Activated CD4-positive, alpha-beta T cell treated with anti-CD3 and anti-CD28 coated beads for 36 hours (primary cell): Measurements from ENCODE around the gene SNRK. TPM values are rescaled to one million over a fixed set of nuclear protein-coding genes. Genes with fewer than 3 reads are reported as not detected.

Experiments used
- ATAC-seq: fragments of 200-7000 bp; cut with Tn5 transposase; one replicate; pipeline ENCODE4 v1.10.0; 2021; ENCODE audit warnings: mild to moderate bottlenecking, moderate library complexity
- CTCF ChIA-PET: fragments of 350-600 bp; sonication (Branson Sonifier 250); formaldehyde crosslinking; loops from one replicate; lab custom pipeline; 2021; ENCODE audit warnings: antibody characterized with exemption; lab: Charles Lee
- POLR2A ChIA-PET: fragments of 350-600 bp; sonication (Branson Sonifier 250); formaldehyde crosslinking; loops from one replicate; lab custom pipeline; 2021; ENCODE audit warnings: antibody characterized with exemption, inconsistent platforms; lab: Charles Lee
- DNase-seq: peaks from one replicate; pipeline ENCODE4 v3.0.0-alpha.2; 2020
- H3K27ac Mint-ChIP-seq: one replicate; pipeline ENCODE4 v1.8.0; 2021; ENCODE audit warnings: mixed read lengths
- H3K27me3 Mint-ChIP-seq: one replicate; pipeline ENCODE4 v1.8.0; 2021; ENCODE audit warnings: mixed read lengths
- H3K36me3 Mint-ChIP-seq: one replicate; pipeline ENCODE4 v1.8.0; 2021; ENCODE audit warnings: low read depth, mixed read lengths
- H3K4me1 Mint-ChIP-seq: one replicate; pipeline ENCODE4 v1.8.0; 2021; ENCODE audit warnings: mixed read lengths
- H3K4me3 Mint-ChIP-seq: one replicate; pipeline ENCODE4 v1.8.0; 2021; ENCODE audit warnings: mild to moderate bottlenecking, moderate library complexity, mixed read lengths
- H3K9me3 Mint-ChIP-seq: one replicate; pipeline ENCODE4 v1.8.0; 2021; ENCODE audit warnings: low read depth, mixed read lengths
- intact Hi-C, 2 experiments: fragments of 100-400 bp; cut with DNase I in 1 of 2; cut with micrococcal nuclease in 1 of 2; formaldehyde crosslinking; loops; one replicate each; pipeline versions ENCODE4 v1.14.2 to v1.15.1; 2022 to 2024; cut with DNase I, micrococcal nuclease
- total RNA-seq, 2 experiments: library from RNA; stranded (reverse); gene quantifications; one replicate each; pipeline ENCODE4 v1.2.3, GENCODE V29; 2021

The SNRK gene
- total RNA-seq, result 10 to 100 TPM; 19.5 to 22.9 TPM

DNA sequence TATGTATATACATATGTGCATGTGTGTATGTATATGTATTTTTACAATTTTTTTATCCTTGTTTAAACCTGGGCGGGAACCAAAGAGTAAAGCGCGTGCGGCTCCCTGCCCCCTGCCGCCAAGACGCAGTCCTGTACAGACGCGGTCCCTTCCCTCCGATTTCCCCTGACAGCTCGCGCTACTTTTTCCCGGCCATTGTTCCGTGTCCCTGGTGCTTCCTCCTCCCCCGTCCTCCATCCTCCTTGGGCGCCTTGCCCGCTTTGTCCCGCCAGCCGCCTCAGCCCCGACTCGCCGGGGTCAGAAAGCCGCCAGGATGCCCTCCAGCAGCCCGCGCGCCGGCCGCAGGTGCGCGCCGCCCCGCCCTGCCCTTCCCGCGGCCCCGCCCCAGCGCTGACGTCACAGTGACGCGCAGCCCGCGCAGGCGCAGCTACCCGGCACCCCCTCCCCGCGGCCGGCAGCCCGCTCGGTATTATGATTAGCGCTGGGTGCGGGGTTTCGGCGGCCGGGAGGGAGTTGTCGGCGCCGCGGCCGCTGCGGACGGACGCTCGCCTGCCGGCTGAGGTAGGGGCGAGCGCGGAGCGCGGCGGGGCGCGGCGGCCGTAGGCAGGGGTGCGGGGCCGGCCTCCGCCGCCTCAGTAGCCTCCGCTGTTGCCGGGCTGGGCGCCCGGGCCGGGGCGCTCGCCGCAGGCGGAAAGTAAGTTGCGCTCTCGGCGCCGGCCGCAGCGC is at the start of gene SNRK:
SNRK (plus strand) TSS at position 426 of the 726 bp plus-strand sequence. CDS start 16,664 bp downstream, outside the sequence.
- peak; percentile 95 for DNase-seq
- H3K4me3 Mint-ChIP-seq, result peak within 1 kb of the TSS; percentile 94
- peaks cover 39% of the 10 kb centered on the region for H3K4me1 Mint-ChIP-seq
- CTCF ChIA-PET, result interaction anchor here (0.5 to 1.4 kb wide), 6 partner anchors 9 to 214 kb away, joined by 3 to 5 read pairs (median 3); no protein-coding TSS in a partner anchor
- peak; percentile 77 for ATAC-seq
- POLR2A ChIA-PET, result no interaction called here
- peaks cover 7% of the 10 kb centered on the region for H3K36me3 Mint-ChIP-seq
- H3K27me3 Mint-ChIP-seq, result no peaks in the 10 kb centered on the region
- intact Hi-C loops, result loop anchor here (1.0 to 10.0 kb wide), 14 partner anchors 91 to 1324 kb away; partner anchors contain the start of genes POMGNT2 (in 2 of the 2), ABHD5 (in 1 of the 2), ACKR2 (in 1 of the 2) and ANO10 (in 1 of the 2)
- peak within 1 kb of the TSS; percentile 96 for H3K27ac Mint-ChIP-seq
- H3K9me3 Mint-ChIP-seq, result no peaks in the 10 kb centered on the region

GRCh38 chr3:43238801-43239200 is 47.5 kb upstream of the SNRK start:
- Mint-ChIP-seq H3K9me3 (no peaks in the 10 kb centered on the region), H3K27ac (no peak overlapping the region), H3K36me3 (no peaks in the 10 kb centered on the region), H3K27me3 (no peaks in the 10 kb centered on the region), H3K4me3 (no peak overlapping the region), H3K4me1 (peaks cover 28% of the 10 kb centered on the region)
- DNase-seq (no peak), ATAC-seq (no peak)
- intact Hi-C loops, result no loop called here
- ChIA-PET CTCF (interaction anchor here (0.7 to 1.0 kb wide), 2 partner anchors 59 to 141 kb away, joined by 3 read pairs; no protein-coding TSS in a partner anchor), POLR2A (no interaction called here)

- POLR2A ChIA-PET, result no interaction called here
- no peak for ATAC-seq
- Mint-ChIP-seq H3K36me3 (no peaks in the 10 kb centered on the region), H3K9me3 (no peaks in the 10 kb centered on the region), H3K27ac (no peak overlapping the region), H3K27me3 (no peaks in the 10 kb centered on the region), H3K4me1 (peaks cover 34% of the 10 kb centered on the region), H3K4me3 (no peak overlapping the region)
- DNase-seq, result no peak
- intact Hi-C loops, result loop anchor here in 1 of 2 experiments (5.0 kb wide), 1 partner anchor 263 kb away; no protein-coding TSS in a partner anchor
- CTCF ChIA-PET, result interaction anchor here (1.0 kb wide), 1 partner anchor 140 kb away, joined by 3 read pairs; no protein-coding TSS in a partner anchor
Measured at GRCh38 chr3:43239755-43240154, 46.6 kb upstream of the SNRK start.

GRCh38 chr3:43243590-43244587 is 42.5 kb upstream of the SNRK start:
- H3K36me3 Mint-ChIP-seq, result no peaks in the 10 kb centered on the region
- ChIA-PET POLR2A (interaction anchor here (0.7 kb wide), 1 partner anchor 142 kb away, joined by 3 read pairs; no protein-coding TSS in a partner anchor), CTCF (no interaction called here)
- intact Hi-C loops, result loop anchor here in 1 of 2 experiments (5.0 kb wide), 1 partner anchor 258 kb away; no protein-coding TSS in a partner anchor
- no peak overlapping the region for H3K27ac Mint-ChIP-seq
- no peaks in the 10 kb centered on the region for H3K9me3 Mint-ChIP-seq
- H3K27me3 Mint-ChIP-seq, result no peaks in the 10 kb centered on the region
- H3K4me1 Mint-ChIP-seq, result peaks cover 53% of the 10 kb centered on the region
- H3K4me3 Mint-ChIP-seq, result no peak overlapping the region
- DNase-seq, result peak; percentile 17
- peak; percentile 39 for ATAC-seq

- ChIA-PET CTCF (no interaction called here), POLR2A (no interaction called here)
- no peak overlapping the region for H3K27ac Mint-ChIP-seq
- DNase-seq, result no peak
- peaks cover 3% of the 10 kb centered on the region for H3K9me3 Mint-ChIP-seq
- no peak overlapping the region for H3K4me3 Mint-ChIP-seq
- ATAC-seq, result no peak
- H3K36me3 Mint-ChIP-seq, result no peaks in the 10 kb centered on the region
- H3K4me1 Mint-ChIP-seq, result peaks cover 50% of the 10 kb centered on the region
- intact Hi-C loops, result loop anchor here in 1 of 2 experiments (5.0 kb wide), 1 partner anchor 258 kb away; no protein-coding TSS in a partner anchor
- H3K27me3 Mint-ChIP-seq, result no peaks in the 10 kb centered on the region
Measured at GRCh38 chr3:43244694-43245093, 41.6 kb upstream of the SNRK start.

- Mint-ChIP-seq H3K4me1 (peaks cover 50% of the 10 kb centered on the region), H3K4me3 (no peak overlapping the region), H3K9me3 (peaks cover 3% of the 10 kb centered on the region), H3K27me3 (no peaks in the 10 kb centered on the region), H3K36me3 (no peaks in the 10 kb centered on the region), H3K27ac (peak overlapping the region; percentile 44)
- no peak for ATAC-seq
- intact Hi-C loops, result no loop called here
- CTCF ChIA-PET, result interaction anchor here (0.7 to 1.5 kb wide), 2 partner anchors 21 to 53 kb away, joined by 3 to 4 read pairs; no protein-coding TSS in a partner anchor
- no peak for DNase-seq
- POLR2A ChIA-PET, result no interaction called here
Measured at GRCh38 chr3:43246976-43247375, 39.4 kb upstream of the SNRK start.

DNA sequence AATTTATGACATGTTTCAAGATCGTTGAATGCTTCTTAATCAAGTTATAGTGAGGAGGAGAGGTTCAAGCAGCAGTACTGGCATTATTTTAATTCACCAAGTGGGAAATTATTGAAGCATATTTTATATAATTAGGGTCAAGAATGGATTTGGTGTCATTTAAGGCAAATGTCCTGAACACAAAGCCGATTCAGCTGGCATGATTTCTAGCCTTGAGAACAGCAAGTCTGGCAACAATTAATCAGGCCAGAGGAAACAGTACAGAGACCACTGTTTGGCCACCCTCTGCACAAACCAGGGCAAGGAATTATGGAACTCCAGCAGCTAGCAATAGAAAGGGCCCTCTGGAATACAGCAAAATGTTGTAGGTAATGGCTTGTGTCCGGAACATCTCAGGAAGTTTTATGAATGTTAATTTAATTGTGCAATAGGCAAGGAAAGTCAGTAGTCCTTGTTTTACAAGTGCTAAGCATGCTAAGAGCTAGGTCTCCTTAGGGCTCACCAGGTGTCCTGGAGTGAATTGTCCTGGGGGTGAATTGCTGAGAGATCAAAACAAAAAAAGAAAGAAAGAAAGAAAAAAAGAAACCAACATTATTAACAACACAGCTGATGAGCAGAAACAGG is 38.7 kb upstream of the SNRK start:
- Mint-ChIP-seq H3K27me3 (no peaks in the 10 kb centered on the region), H3K4me3 (no peak overlapping the region), H3K4me1 (peaks cover 50% of the 10 kb centered on the region), H3K27ac (no peak overlapping the region), H3K36me3 (no peaks in the 10 kb centered on the region), H3K9me3 (peaks cover 3% of the 10 kb centered on the region)
- DNase-seq, result no peak
- CTCF ChIA-PET, result interaction anchor here (0.7 to 1.5 kb wide), 2 partner anchors 21 to 52 kb away, joined by 3 to 4 read pairs; no protein-coding TSS in a partner anchor
- intact Hi-C loops, result no loop called here
- POLR2A ChIA-PET, result no interaction called here
- ATAC-seq, result no peak

DNA sequence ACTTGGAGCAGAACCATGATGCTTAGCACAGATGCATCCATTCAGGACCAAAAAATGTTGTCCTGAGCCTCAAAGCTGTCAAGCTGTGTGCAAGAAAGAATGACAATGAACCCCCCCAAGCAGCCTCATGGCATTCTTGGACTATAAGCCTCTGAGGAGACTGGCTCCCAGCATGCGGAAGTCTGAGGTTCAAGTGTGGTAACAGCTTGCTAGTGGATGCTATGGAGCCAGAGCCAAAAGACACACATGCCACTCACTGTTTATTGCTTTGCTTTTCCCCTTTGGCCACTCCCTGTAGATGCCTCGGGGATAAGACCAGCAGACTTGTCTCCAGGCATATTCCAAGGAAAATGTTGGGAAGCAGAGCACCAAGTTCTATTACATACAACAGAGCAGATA is 38.2 kb upstream of the SNRK start:
- no peaks in the 10 kb centered on the region for H3K36me3 Mint-ChIP-seq
- no peak overlapping the region for H3K27ac Mint-ChIP-seq
- intact Hi-C loops, result no loop called here
- no peak overlapping the region for H3K4me3 Mint-ChIP-seq
- ATAC-seq (no peak), DNase-seq (no peak)
- ChIA-PET CTCF (interaction anchor here (1.5 kb wide), 1 partner anchor 52 kb away, joined by 3 read pairs; no protein-coding TSS in a partner anchor), POLR2A (no interaction called here)
- peaks cover 46% of the 10 kb centered on the region for H3K4me1 Mint-ChIP-seq
- peaks cover 3% of the 10 kb centered on the region for H3K9me3 Mint-ChIP-seq
- no peaks in the 10 kb centered on the region for H3K27me3 Mint-ChIP-seq

DNA sequence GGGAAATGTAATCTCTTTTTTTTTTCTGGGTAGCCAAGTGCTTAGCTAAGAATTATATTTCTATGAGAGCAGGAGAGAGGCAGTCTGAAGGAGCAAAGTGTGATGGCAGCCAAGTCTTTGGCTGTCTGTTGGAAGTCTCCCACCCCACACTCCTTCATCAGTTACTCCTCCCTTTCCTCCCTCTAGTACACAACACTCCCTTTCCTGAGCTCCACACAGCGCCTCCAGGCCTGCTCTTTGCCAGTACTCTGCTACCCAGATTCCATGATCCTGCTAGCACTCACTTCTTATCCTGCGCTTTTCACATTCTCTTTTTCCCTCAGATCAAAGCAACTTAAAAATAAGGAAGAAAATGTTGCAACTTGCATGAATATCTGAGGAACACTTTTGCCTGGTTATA is 37.4 kb upstream of the SNRK start:
- peaks cover 38% of the 10 kb centered on the region for H3K4me1 Mint-ChIP-seq
- ChIA-PET CTCF (no interaction called here), POLR2A (no interaction called here)
- no peak for ATAC-seq
- intact Hi-C loops, result no loop called here
- no peaks in the 10 kb centered on the region for H3K27me3 Mint-ChIP-seq
- H3K4me3 Mint-ChIP-seq, result no peak overlapping the region
- H3K27ac Mint-ChIP-seq, result no peak overlapping the region
- no peak for DNase-seq
- no peaks in the 10 kb centered on the region for H3K36me3 Mint-ChIP-seq
- H3K9me3 Mint-ChIP-seq, result peaks cover 3% of the 10 kb centered on the region

DNA sequence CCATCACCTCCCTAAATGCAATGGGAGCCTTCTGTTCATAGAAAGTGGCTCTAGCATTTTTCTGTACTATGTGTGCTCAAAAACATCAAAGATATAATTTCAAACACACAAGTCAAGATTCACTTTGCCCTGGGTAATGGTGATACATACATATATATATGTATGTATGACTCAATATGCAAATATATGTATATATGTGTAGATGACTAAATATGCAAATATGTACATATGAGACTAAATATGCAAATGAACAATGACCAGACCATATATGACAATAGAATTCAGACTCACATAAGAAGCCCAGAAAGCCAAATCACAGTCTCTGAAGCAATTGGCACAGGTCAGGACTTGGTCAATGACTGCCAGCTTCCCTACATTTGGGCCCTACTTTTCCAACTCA is 36.9 kb upstream of the SNRK start:
- CTCF ChIA-PET, result no interaction called here
- Mint-ChIP-seq H3K36me3 (no peaks in the 10 kb centered on the region), H3K4me1 (peaks cover 34% of the 10 kb centered on the region), H3K27me3 (no peaks in the 10 kb centered on the region), H3K27ac (no peak overlapping the region), H3K9me3 (peaks cover 3% of the 10 kb centered on the region), H3K4me3 (no peak overlapping the region)
- ATAC-seq (peak; percentile 66), DNase-seq (no peak)
- POLR2A ChIA-PET, result no interaction called here
- intact Hi-C loops, result no loop called here
